ENCODE measurements around the gene SPIN1.

The SPIN1 gene

DNA sequence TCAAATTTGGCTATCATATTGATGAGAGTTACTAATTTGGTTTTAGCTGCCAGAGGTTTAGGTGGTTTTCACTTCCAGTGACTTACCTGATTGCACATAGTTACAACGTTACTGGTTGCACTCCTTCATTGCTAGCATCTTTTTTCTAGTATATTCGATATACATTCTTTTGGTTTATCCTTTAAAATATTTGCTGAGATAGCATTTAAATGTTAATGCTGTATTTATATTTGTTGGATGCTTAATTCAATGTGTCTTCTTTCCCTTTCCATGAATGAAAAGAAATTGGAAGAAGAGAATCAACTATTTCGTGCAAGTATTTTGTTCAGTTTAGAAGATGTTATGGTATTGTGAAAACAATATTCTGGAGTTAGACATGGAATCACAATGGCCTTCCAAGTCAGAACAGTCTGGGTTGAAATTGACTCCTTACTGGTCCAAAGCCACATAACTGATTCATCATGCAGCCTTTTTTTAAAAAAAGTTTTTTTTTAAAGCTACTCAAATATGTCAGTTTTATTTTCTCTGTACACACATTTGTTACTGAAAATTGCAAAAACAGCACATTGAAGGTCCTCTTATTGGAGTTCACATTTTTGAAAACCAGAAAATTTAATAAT, 2.2 kb downstream of the SPIN1 start:
- no peak for DNase-seq

DNA sequence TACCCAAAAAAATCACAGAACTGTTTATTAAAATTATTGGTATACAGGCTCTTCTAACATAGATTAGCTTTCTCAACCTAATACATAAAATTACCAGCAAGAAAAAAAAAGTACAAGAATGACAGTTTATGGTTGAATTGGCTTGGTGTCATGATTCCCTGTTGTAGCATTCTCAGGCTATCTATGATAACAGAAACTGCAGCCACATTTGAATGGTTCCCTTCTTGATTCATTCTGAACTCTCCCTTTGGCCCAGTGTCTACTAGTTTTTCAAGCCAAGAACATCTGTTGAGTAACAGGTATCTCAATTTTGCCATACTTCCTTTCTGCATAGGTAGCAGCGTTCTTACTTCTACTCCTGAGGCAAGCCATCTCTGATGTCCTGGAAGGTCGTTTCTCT, 3.0 kb downstream of the SPIN1 start:
- no peak for DNase-seq

DNA sequence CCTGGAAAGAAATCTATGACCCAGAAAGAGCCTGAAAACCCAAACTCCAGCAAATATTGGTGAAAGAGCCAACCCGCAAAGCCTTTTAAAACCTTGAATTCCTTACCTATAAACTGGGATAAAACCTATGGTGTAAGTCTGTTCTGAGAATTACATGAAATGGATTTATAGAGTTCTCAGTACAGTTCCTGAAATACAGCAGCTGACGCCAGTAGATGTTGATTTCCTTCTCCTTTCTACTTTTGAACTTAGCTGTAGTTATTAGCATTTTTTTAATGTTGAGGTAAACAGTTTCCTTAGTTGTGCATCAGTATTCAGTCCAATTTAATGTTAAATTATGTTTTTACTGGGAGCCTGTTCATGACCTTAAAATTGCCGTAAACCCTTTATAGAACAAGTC, 3.7 kb downstream of the SPIN1 start:
- no peak for DNase-seq

DNA sequence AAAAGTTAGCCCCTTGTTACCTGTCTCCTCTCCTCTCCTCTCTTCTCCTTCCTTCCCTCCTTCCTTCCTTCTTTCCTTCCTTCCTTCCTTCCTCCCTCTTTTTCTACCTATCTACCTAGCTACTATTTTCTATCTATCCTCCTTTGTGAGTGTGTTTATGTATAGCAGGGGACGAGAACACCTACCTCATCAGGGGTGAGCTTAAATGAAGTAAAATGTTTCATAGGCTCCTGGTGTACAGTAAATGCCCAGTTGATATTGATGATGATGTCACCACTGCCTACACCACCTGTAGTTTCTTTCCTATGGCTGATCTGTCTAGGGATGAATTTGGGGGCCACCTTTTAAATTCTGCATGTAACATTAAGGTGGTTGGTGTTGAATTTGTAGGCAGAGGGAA, 4.3 kb downstream of the SPIN1 start:
- DNase-seq = no peak

DNA sequence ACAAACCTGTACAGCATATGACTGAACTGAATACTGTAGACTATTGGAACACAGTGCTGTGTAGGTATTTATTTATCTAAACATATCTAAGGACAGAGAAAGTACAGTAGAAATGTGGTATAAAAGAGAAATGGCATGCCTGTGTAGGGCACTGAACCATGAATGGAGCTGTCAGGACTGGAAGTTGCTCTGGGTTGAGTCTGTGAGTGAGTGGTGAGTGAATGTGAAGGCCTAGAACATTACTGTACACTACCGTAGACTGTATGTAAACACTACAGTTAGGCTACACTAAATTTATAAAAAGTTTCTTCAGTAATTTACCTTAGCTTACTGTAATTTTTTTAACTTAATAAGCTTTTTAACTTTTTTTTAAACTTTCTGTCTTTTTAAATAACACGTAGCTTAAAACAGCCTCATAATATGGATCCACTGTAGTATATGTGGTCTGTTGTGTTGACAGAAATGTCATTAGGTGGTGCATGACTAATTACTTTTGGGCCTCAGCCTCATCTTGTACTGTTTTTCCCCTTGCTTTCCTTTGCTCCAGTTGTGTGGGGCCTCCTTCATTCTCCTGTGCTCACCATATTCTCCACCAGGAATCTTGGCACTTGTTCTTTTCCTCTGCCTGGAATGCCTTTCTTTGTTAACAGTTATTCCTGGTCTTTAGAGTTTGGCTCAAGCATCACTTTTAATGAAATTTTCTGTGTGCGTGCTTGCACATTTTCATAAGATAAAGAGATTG, 8.8 kb downstream of the SPIN1 start:
- DNase-seq = no peak

DNA sequence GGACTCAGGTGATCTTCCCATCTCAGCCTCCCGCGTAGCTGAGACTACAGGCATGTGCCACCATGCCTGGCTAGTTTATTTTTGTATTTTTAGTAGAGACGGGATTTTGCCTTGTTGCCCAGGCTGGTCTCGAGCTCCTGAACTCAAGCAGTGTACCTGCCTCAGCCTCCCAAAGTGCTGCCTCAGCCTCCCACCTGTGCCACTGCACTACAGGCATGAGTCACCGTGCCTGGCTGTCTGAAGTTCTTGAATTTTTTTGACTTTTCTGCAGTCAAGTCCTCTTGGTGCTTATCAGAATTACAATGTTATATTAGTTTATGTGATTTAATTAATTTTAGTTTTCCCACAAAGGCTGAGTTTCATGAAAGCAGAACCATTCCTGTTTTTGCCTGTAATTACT, 9.8 kb downstream of the SPIN1 start:
- DNase-seq = no peak

DNA sequence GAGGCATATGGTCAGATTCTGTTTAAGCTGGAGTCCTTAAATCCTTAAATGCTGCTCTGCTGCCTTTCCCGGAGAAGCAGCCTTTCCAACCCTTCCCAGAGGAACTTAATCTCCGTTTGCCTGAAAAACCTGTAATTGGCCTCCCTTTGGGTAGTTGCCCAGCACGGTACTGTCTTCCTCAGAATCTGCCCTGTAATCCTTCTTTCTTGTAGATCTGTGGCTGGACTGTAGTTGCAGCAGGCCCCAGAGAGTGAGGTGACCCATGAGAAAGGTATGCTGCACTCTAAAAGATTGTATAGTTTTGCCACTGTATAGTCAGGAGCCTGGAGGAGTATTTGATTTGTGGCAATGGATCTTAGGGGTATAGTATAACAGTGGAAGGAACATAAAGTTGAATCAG, 11.7 kb downstream of the SPIN1 start:
- DNase-seq = no peak

DNA sequence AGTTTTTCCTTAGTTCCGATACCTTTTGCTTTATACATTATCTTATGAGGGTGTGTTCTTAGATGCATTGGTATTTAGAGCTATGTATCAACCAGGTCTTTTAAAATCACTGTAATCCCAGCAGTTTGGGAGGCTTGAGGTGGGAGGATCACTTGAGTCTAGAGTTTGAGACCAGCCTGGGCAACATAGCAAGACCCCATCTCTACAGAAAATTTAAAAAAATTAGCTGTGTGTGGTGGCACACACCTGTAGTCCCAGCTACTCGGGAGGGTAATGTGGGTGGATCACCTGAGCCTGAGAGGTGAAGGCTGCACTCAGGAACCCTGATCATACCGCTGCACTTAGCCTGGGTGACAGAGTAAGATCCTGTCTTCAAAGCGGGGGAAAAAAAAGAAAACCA, 15.1 kb downstream of the SPIN1 start:
- DNase-seq = no peak

DNA sequence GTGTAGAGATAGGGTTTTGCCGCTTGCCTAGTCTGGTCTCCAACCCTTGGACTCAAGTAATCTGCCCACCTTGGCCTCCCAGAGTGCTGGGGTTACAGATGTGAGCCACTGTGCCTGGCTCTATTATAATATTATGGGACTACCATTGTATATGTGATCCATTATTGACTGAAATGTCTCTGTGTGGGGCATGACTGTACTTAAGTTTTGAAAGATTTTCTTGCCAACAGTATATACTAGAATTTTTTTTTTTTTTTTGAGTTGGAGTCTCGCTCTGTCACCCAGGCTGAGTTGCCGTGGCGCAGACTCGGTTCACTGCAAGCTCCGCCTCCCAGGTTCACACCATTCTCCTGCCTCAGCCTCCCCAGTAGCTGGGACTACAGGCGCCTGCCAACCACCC, 17.8 kb downstream of the SPIN1 start:
- DNase-seq = no peak

DNA sequence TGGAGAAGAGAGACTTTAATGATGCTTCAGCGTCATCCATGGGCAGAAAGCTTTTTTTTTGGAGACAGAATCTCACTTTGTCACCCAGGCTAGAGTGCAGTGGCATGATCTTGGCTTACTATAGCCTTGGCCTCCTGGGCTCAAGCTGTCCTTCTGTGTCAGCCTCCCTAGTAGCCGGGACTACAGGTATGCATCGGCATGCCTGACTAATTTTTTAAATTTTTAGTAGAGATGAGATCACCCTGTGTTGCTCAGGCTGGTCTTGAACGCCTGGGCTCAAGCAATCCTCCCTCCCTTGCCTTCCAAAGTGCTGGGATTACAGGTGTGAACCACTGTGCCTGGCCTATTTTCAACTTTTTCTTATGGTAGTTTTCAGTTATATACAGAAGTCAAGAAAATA, 23.2 kb downstream of the SPIN1 start:
- DNase-seq = no peak

DNA sequence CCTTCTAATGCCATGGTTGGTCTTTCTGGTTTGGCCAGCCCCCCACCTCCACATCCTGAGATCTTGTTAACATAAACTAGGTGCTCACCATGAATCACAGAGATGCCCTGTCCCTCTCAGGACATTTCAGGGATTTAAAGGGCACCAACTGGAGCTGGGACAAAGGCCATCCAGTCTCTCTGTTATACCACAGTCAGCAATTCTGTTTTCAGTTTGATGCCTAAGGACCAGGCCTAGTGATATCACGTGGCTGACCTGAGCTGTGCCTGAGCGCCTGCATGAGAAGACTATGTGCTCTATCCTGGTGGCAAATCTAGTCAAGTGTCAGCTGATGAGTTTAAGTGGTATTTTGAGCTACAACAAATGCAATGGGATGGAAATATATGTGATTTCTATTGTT, 26.1 kb downstream of the SPIN1 start:
- no peak for DNase-seq

DNA sequence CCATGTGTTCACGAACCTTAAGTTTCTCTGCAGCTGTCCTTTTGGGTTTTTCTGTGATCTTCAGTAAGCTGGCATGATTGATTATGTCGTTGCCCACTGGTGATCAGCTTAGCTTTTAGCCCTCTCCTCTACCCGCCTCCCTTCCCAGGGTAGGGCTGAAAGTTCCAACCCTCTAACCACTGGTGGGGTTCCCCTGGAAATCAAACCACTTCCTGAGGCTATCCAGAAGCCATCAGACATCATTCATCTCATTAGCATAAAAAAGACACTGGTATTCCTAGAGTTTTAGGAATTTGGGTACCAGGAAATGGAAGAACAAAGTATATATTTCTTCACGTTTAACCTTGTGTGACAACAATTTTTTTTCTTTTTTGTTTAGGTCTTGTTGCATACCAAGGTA, 29.8 kb downstream of the SPIN1 start:
- DNase-seq = no peak

DNA sequence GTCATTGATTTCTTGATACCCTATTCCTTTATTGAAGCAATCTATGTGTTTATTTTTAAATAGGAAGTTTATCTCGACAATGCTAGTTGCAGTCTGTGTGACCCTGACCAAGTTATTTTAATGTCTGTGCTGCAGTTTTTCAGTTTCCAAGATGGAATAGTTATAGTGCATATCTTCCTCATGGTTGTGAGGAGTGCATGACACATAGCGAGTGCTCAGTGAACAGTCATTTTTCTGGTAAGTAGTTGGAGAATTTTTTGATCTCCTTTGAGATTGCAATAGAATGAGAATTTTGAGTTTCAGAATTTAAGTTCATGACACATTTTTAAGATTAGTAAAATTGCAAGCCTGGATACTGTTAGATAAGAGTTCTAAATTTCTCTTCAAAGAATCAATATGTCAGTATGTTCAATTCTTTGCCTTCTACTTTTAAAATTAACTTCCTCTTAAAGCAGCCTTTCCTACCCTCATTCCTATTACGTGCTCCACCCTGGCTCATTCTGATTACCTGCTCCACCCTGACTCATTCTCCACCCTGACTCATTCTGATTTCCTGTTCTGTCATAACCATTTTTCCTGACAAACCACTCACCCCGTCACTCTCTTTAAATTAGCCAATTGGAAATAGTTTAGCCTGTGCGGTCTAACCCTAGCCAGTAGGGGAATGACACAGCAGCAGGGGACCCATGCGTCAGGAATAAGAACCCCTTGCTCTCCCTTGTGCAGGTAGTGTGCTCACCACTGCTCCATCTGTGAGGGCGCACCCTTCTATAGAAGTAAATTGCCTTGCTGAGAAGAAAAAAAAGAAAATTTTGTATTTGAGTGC, 30.7 kb downstream of the SPIN1 start:
- no peak for DNase-seq

DNA sequence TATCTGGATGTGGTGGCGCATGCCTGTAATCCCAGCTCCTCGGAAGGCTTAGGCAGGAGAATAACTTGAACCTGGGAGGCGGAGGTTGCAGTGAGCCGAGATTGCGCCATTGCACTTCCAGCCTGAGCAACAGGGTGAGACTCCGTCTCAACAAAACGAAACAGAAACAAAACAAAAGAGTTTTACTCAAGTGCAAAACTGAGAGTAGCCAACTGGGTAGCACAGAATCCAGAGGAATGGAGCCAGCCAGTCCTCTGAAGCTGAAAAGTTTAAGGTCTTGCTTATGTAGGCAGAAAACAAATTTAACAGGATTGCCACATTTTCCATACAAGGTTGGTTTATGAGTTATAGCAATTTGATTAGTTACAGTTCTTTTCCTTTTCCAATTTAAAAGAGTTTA, 32.0 kb downstream of the SPIN1 start:
- DNase-seq = no peak

DNA sequence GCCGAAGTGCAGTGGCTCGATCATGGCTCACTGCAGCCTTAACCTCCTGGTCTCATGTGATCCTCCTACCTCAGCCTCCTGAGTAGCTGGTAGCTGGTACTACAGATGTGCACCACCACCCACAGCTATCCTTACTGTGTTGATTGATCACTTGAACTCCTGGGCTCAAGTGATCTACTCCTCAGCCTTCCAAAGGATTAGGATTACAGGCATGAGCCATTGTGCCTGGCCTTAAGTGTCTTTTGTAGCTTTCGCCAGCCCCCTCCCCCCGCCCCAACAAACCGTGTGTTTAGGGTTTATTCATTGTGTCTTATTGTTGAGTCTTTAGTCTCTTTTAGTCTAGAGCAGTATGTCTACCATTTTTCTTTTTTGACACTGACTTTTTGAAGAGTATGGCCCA, 33.1 kb downstream of the SPIN1 start:
- no peak for DNase-seq

DNA sequence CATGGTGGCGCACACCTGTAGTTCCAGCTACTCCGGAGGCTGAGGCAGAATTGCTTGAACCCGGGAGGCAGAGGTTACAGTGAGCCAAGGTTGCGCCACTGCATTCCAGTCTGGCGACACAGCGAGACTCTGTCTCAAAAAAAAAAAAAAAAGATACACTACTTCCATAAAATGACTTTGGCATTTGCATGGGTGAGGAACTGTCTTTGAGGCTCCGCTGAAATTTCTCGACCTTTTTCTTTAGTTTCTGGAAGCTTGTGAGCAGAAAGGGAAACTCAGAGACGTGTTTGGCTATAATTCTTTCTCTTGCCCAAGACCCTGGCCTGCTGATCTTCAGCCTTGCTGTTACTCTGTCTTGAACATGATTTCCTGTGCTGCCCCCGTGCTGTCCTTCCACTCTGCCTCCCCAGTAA, 37.3 kb downstream of the SPIN1 start:
- no peak for DNase-seq

DNA sequence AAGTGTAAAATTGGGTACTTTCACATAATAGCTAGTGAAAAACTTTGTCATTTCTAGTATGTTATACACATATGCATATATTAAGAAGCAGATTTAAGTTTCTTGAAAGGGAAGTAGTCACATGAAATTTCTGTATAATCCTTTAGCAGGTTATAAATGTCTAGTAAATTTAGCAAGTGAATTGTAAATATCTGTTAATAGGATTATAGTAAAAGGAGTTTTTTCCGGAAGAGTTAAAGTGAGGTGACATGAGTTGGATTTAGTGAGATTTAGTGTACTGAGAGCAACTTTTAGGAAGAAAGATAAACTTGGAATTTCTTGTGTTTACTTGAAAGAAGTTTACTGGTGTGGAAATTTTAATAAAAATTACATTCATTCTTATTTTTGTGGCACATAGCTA, 38.4 kb downstream of the SPIN1 start:
- DNase-seq = no peak

DNA sequence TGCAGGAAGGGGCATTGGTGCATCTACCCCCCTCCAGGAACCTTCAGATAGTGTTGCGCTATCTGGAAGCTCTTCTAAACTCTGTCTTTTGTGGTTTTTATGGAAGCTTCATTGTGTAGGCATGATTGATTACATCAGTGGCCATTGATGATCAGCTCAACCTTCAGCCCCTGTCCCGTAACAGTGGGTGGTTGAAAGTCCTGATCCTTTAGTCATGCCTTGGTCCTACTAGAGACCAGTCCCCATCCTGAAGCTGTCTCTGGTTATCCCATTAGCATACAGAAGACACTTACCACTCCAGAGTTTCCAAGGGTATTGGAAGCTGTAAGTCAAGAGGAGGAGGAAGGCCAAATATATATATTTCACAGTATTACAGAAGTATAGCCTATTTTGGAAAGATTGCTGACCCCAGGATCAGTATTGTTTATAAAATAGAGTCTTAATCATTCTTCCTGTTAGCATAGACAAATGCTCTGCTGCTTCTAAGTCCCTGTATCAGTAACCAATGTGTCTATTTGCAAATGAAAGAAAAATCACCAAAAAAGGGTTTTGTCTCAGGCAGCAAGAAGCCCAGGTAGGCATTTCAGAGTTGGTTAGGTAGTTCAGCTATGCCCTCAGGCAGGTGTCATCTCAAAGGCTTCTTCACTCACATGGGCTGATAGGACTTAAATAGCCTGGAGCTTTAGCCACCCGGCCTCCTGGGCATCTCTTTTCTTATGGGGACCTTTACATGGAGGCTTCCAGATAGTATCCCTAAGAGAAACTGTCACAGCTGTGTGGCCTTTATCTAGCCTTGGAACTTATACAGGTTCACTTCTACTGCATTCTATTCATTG, 41.6 kb downstream of the SPIN1 start:
- DNase-seq = no peak

DNA sequence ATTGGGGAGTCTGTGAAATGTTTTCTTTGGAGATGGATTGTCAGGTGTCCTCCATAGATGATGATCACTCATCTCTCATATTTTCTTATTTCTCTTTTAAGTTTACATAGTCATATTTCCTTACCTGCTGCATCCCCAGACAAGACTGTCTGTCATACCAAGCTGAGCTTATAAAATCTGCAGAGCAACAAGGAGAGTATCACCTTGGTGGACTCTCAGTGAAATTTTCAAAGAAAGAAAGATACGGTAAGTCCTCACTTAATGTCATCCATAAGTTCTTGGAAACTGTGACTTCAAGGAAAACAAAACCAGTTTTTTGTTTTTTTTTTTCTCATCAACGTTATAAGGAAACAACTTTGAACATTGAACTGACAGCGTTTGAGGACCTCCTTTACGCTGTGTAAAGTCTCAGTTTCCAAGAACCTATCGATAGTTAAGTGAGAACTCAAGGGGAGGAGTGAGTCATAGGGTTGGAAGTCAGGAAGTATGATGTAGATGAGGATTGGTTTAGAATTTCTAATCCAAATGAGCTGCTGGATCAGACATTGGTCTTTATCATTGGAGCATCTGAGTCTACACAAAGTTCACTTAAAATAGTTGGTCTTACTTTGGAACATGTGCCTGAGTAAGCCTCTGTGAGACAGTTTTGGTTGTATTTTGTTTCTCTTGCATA, 45.5 kb downstream of the SPIN1 start:
- DNase-seq = no peak

DNA sequence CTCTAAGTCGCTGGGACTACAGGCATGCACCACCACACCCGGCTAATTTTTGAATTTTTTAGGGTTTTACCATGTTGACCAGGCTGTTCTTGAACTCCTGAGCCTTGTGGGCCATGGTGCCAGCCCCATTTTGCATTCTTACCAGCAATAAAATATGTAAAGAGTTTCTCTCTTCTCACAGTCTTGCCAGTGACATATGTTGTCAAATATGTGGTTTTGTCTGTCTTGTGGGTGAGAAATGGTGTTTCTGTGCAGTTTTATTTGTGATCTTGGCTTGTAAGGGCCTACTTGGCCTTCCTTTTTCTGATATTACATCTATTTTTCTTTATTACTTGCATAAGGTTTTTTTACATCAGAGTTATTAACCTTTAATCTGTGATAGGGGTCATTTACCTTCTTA, 47.1 kb downstream of the SPIN1 start:
- DNase-seq = no peak

DNA sequence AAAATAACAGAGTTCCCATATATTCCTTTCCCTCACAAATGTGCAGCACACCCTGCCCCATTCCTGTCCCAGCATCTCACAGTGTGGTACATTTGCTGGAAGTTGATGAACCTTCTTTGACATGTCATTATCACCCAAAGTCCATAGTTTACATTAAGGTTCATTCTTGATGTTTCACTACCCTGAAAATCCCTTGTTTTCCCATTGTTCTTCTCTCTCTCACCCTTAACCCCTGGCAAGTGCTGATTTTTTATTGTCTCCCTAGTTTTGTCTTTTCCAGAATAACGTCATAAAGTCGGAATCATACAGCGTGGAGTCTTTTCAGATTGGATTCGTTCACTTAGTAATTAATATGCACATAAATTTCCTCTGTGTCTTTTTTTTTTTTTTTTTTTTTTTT, 48.1 kb downstream of the SPIN1 start:
- no peak for DNase-seq

Measured in DMS 273 treated with DMSO at 0.1 percent for 48 hours (cell line).